K562 (cell line): ENCODE data around the gene HMCES. TPM values are rescaled to one million over a fixed set of nuclear protein-coding genes. Genes with fewer than 3 reads are reported as not detected.

ENCODE experiments used
- BRCA1 ChIP-seq, 2 experiments: fragments of 450-650 bp in 1 of 2; sonication (generic) in 1 of 2; formaldehyde crosslinking in 1 of 2; IDR thresholded peaks; 2 replicates each; pipeline versions ENCODE4 v1.5.0 to v1.6.1; 2017 to 2020; ENCODE audit warnings: mild to moderate bottlenecking in 1 of 2, missing genetic modification reagents in 1 of 2
- HNRNPL ChIP-seq: fragments of 200-400 bp; formaldehyde crosslinking; IDR thresholded peaks from 2 replicates; pipeline ENCODE4 v1.6.1; 2017; ENCODE audit warnings: low read depth, mild to moderate bottlenecking, low read length
- MXI1 ChIP-seq: IDR thresholded peaks from 2 replicates; pipeline ENCODE4 v1.6.1; 2011; ENCODE audit warnings: low read depth, mild to moderate bottlenecking, improper control_type of control experiment, low read length
- POLR3G ChIP-seq: IDR thresholded peaks from 2 replicates; pipeline ENCODE4 v1.6.1; 2011; ENCODE audit not compliant: insufficient read length, insufficient replicate concordance; ENCODE audit errors: extremely low read depth
- RBFOX2 ChIP-seq: fragments of 200-400 bp; formaldehyde crosslinking; IDR thresholded peaks from 2 replicates; pipeline ENCODE4 v1.6.1; 2017; ENCODE audit warnings: low read depth, mild to moderate bottlenecking, low read length, moderate library complexity
- SP2 ChIP-seq: IDR thresholded peaks from 2 replicates; pipeline ENCODE4 v1.6.1; 2011; ENCODE audit warnings: mild to moderate bottlenecking, low read depth, low read length, moderate library complexity; ENCODE audit not compliant: poor library complexity, severe bottlenecking; ENCODE audit errors: extremely low read depth
- ZBTB1 ChIP-seq: sonication (generic); formaldehyde crosslinking; IDR thresholded peaks from 2 replicates; pipeline ENCODE4 v1.8.1; 2023; ENCODE audit warnings: missing genetic modification reagents, low read depth, mild to moderate bottlenecking, borderline replicate concordance
- ZNF778 ChIP-seq: fragments of 450-650 bp; formaldehyde crosslinking; IDR thresholded peaks from 2 replicates; pipeline ENCODE4 v1.4.0; 2020; ENCODE audit warnings: mild to moderate bottlenecking, moderate library complexity
- polyA plus RNA-seq, 8 experiments: library from polyadenylated mRNA; depleted of rRNA in 4 of 8; stranded (reverse) in 5 of 8; unstranded in 3 of 8; fragments of >200 nt; fragmentation: Nextera tagmentation in 2 of 8; fragmentation: Illumina TruSeq in 1 of 8; extraction: Ambion mirVana in 2 of 8; extraction: Trizol in 1 of 8; gene quantifications; 2 replicates each; pipeline versions ENCODE4 v1.2.1 to v1.2.3, GENCODE V29; 2011 to 2014; ENCODE audit warnings: inconsistent platforms in 1 of 8, missing spikeins in 1 of 8
- total RNA-seq, 7 experiments: library from RNA; depleted of rRNA in 6 of 7; stranded (reverse); fragments of >200 nt in 6 of 7; fragmentation: Illumina TruSeq in 2 of 7; extraction: Trizol in 2 of 7; gene quantifications; 2 replicates each; pipeline versions ENCODE4 v1.2.1 to v1.2.3, GENCODE V29; 2011 to 2021; ENCODE audit warnings: low replicate concordance in 1 of 7
- TF ChIP-seq, protein P1 (sequence below): fragments of 250-450 bp; sonication (Bioruptor Pico); IDR thresholded peaks from 2 replicates; pipeline ENCODE4 v1.4.0; 2020; ENCODE audit warnings: mild to moderate bottlenecking, moderate library complexity
- TF ChIP-seq, protein P2 (sequence below): sonication (generic); formaldehyde crosslinking; IDR thresholded peaks from 2 replicates; pipeline ENCODE4 v1.8.0; 2023; ENCODE audit warnings: mild to moderate bottlenecking, missing genetic modification reagents
- TF ChIP-seq, protein P3 (sequence below): fragments of 450-650 bp; formaldehyde crosslinking; IDR thresholded peaks from 2 replicates; pipeline ENCODE4 v1.4.0; 2020; ENCODE audit warnings: mild to moderate bottlenecking, moderate library complexity
- TF ChIP-seq, protein P4 (sequence below), 2 experiments: fragments of 450-650 bp; IDR thresholded peaks; 2 replicates each; pipeline ENCODE4 v1.6.1; 2018; ENCODE audit warnings: mild to moderate bottlenecking in 2 of 2, low read depth in 1 of 2; ENCODE audit not compliant: partially characterized antibody in 2 of 2

Gene HMCES
- total and polyA plus RNA-seq, 9 of the 15 experiments (the other 6 are each of a cell fraction or from before 2014, with no cell fraction given): 18.8 to 45.3 (median 24.8) TPM

DNA sequence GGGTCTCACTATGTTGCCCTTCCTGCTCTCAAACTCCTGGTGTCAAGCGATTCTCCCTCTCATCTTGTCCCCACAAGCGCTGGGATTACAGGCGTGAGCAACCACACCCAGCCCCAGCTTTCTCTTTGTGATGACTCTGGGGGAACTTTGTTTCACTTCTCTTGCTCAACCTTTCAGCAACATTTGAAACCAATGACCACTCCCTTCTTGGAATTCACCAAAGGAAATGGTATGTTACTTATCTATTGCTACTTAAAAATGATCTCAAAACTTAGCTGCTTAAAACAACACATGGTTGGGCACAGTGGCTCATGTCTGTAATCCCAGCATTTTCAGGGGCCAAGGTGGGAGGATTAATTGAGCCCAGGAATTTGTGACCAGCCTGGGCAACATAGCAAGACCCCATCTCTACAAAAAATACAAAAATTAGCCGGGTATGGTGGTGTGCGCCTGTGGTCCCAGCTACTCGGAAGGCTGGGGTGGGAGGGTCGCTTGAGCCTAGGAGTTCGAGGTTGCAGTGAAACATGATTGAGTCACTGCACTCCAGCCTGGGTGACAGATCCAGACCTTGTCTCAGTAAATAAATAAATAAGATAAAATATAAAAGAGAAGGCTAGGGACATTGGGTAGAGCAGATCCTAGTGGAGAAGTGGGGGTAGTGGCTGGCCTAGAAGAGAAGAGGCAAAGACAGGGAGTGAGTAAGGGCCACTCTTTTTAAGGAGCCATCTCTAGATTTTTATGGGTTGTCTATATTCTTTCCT, 39.5 kb upstream of the HMCES start (continued):
- TF ChIP-seq, protein P1, sequence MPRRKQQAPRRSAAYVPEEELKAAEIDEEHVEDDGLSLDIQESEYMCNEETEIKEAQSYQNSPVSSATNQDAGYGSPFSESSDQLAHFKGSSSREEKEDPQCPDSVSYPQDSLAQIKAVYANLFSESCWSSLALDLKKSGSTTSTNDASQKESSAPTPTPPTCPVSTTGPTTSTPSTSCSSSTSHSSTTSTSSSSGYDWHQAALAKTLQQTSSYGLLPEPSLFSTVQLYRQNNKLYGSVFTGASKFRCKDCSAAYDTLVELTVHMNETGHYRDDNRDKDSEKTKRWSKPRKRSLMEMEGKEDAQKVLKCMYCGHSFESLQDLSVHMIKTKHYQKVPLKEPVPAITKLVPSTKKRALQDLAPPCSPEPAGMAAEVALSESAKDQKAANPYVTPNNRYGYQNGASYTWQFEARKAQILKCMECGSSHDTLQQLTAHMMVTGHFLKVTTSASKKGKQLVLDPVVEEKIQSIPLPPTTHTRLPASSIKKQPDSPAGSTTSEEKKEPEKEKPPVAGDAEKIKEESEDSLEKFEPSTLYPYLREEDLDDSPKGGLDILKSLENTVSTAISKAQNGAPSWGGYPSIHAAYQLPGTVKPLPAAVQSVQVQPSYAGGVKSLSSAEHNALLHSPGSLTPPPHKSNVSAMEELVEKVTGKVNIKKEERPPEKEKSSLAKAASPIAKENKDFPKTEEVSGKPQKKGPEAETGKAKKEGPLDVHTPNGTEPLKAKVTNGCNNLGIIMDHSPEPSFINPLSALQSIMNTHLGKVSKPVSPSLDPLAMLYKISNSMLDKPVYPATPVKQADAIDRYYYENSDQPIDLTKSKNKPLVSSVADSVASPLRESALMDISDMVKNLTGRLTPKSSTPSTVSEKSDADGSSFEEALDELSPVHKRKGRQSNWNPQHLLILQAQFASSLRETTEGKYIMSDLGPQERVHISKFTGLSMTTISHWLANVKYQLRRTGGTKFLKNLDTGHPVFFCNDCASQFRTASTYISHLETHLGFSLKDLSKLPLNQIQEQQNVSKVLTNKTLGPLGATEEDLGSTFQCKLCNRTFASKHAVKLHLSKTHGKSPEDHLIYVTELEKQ (CRISPR knock-in tag): no peak
- TF ChIP-seq, protein P2, sequence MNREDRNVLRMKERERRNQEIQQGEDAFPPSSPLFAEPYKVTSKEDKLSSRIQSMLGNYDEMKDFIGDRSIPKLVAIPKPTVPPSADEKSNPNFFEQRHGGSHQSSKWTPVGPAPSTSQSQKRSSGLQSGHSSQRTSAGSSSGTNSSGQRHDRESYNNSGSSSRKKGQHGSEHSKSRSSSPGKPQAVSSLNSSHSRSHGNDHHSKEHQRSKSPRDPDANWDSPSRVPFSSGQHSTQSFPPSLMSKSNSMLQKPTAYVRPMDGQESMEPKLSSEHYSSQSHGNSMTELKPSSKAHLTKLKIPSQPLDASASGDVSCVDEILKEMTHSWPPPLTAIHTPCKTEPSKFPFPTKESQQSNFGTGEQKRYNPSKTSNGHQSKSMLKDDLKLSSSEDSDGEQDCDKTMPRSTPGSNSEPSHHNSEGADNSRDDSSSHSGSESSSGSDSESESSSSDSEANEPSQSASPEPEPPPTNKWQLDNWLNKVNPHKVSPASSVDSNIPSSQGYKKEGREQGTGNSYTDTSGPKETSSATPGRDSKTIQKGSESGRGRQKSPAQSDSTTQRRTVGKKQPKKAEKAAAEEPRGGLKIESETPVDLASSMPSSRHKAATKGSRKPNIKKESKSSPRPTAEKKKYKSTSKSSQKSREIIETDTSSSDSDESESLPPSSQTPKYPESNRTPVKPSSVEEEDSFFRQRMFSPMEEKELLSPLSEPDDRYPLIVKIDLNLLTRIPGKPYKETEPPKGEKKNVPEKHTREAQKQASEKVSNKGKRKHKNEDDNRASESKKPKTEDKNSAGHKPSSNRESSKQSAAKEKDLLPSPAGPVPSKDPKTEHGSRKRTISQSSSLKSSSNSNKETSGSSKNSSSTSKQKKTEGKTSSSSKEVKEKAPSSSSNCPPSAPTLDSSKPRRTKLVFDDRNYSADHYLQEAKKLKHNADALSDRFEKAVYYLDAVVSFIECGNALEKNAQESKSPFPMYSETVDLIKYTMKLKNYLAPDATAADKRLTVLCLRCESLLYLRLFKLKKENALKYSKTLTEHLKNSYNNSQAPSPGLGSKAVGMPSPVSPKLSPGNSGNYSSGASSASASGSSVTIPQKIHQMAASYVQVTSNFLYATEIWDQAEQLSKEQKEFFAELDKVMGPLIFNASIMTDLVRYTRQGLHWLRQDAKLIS (CRISPR knock-in tag): no peak
- TF ChIP-seq ZNF778 (CRISPR knock-in tag) (no peak), POLR3G (no peak), HNRNPL (no peak), MXI1 (no peak), SP2 (no peak), ZBTB1 (CRISPR knock-in tag) (no peak), RBFOX2 (no peak), BRCA1 (IDR thresholded peaks at IDR 0.05) (no peak), BRCA1 (CRISPR knock-in tag; IDR thresholded peaks at IDR 0.05) (no peak)
- TF ChIP-seq, protein P3, sequence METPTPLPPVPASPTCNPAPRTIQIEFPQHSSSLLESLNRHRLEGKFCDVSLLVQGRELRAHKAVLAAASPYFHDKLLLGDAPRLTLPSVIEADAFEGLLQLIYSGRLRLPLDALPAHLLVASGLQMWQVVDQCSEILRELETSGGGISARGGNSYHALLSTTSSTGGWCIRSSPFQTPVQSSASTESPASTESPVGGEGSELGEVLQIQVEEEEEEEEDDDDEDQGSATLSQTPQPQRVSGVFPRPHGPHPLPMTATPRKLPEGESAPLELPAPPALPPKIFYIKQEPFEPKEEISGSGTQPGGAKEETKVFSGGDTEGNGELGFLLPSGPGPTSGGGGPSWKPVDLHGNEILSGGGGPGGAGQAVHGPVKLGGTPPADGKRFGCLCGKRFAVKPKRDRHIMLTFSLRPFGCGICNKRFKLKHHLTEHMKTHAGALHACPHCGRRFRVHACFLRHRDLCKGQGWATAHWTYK: no peak
- TF ChIP-seq, protein P4, sequence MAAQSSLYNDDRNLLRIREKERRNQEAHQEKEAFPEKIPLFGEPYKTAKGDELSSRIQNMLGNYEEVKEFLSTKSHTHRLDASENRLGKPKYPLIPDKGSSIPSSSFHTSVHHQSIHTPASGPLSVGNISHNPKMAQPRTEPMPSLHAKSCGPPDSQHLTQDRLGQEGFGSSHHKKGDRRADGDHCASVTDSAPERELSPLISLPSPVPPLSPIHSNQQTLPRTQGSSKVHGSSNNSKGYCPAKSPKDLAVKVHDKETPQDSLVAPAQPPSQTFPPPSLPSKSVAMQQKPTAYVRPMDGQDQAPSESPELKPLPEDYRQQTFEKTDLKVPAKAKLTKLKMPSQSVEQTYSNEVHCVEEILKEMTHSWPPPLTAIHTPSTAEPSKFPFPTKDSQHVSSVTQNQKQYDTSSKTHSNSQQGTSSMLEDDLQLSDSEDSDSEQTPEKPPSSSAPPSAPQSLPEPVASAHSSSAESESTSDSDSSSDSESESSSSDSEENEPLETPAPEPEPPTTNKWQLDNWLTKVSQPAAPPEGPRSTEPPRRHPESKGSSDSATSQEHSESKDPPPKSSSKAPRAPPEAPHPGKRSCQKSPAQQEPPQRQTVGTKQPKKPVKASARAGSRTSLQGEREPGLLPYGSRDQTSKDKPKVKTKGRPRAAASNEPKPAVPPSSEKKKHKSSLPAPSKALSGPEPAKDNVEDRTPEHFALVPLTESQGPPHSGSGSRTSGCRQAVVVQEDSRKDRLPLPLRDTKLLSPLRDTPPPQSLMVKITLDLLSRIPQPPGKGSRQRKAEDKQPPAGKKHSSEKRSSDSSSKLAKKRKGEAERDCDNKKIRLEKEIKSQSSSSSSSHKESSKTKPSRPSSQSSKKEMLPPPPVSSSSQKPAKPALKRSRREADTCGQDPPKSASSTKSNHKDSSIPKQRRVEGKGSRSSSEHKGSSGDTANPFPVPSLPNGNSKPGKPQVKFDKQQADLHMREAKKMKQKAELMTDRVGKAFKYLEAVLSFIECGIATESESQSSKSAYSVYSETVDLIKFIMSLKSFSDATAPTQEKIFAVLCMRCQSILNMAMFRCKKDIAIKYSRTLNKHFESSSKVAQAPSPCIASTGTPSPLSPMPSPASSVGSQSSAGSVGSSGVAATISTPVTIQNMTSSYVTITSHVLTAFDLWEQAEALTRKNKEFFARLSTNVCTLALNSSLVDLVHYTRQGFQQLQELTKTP (IDR thresholded peaks at IDR 0.05; ENCODE audit: low read depth in 1 of 2, partially characterized antibody in 2 of 2): no peak
